HS-27A (cell line): ENCODE data around the gene CHST11.
"Not testable (repeated sequence)": the region's sequence is repeated elsewhere in the genome, so short reads cannot be mapped to it uniquely, and the experiment has no call there.

ENCODE experiments used
- DNase-seq: peaks from one replicate; pipeline ENCODE4 v3.0.0-alpha.2; 2012; ENCODE audit warnings: low read depth, missing footprints

The CHST11 gene

GRCh38 chr12:104564662-104565061 lies 107.9 kb downstream of the CHST11 start:
- not testable (repeated sequence) for DNase-seq

- no peak for DNase-seq
These were observed 109.0 kb downstream of the CHST11 start for GRCh38 chr12:104565606-104566243.

GRCh38 chr12:104566244-104566993 lies 109.7 kb downstream of the CHST11 start:
- no peak for DNase-seq

GRCh38 chr12:104567832-104568486 lies 111.2 kb downstream of the CHST11 start:
- no peak for DNase-seq

- no peak for DNase-seq
These were observed 111.7 kb downstream of the CHST11 start for GRCh38 chr12:104568487-104568868.

- no peak for DNase-seq
These were observed 112.2 kb downstream of the CHST11 start for GRCh38 chr12:104568935-104569334.

GRCh38 chr12:104569346-104570173 lies 112.8 kb downstream of the CHST11 start:
- DNase-seq: no peak

GRCh38 chr12:104570174-104570907 lies 113.6 kb downstream of the CHST11 start:
- DNase-seq: no peak

- no peak for DNase-seq
These were observed 114.6 kb downstream of the CHST11 start for GRCh38 chr12:104571328-104571727.

GRCh38 chr12:104574353-104574752 lies 117.6 kb downstream of the CHST11 start:
- not testable (repeated sequence) for DNase-seq

- DNase-seq: not testable (repeated sequence)
These were observed 118.0 kb downstream of the CHST11 start for GRCh38 chr12:104574758-104575157.

- no peak for DNase-seq
These were observed 118.9 kb downstream of the CHST11 start for GRCh38 chr12:104575442-104576186.

- DNase-seq: no peak
These were observed 119.5 kb downstream of the CHST11 start for GRCh38 chr12:104576187-104576778.

GRCh38 chr12:104576980-104577580 lies 120.3 kb downstream of the CHST11 start:
- no peak for DNase-seq

GRCh38 chr12:104577581-104577981 lies 120.8 kb downstream of the CHST11 start:
- DNase-seq: no peak

- no peak for DNase-seq
These were observed 121.7 kb downstream of the CHST11 start for GRCh38 chr12:104578453-104578852.

GRCh38 chr12:104579718-104580495 lies 123.2 kb downstream of the CHST11 start:
- no peak for DNase-seq

- DNase-seq: no peak
These were observed 124.3 kb downstream of the CHST11 start for GRCh38 chr12:104581005-104581570.

GRCh38 chr12:104582739-104583138 lies 126.0 kb downstream of the CHST11 start:
- DNase-seq: no peak
